Heart left ventricle (tissue), 16 donors: ENCODE data around the gene SLC25A3. TPM values are rescaled to one million over a fixed set of nuclear protein-coding genes. Genes with fewer than 3 reads are reported as not detected.
"Not testable (repeated sequence)": the region's sequence is repeated elsewhere in the genome, so short reads cannot be mapped to it uniquely, and the experiment has no call there.

Source experiments
- ATAC-seq, 4 donors: fragments of 200-7000 bp; cut with Tn5 transposase; one replicate each; pipeline ENCODE4 v1.9.1; 2020 to 2022; ENCODE audit warnings: moderate library complexity in 4 of 4, mild to moderate bottlenecking in 3 of 4, moderate number of reproducible peaks in 1 of 4
- DNase-seq, 5 donors: peaks; one replicate each; pipeline ENCODE4 v3.0.0-alpha.2; 2020
- H3K27ac ChIP-seq, 12 donors: fragments of 200-600 bp; sonication (generic) in 4 of 12; one replicate each; pipeline versions ENCODE4 v1.5.0 to v1.8.0; 2016 to 2022; ENCODE audit warnings: mild to moderate bottlenecking in 2 of 12
- H3K27me3 ChIP-seq, 9 donors: fragments of 200-600 bp; sonication (generic) in 2 of 9; one replicate each; pipeline versions ENCODE4 v1.5.1 to v1.8.0; 2016 to 2022; ENCODE audit warnings: mild to moderate bottlenecking in 3 of 9
- H3K36me3 ChIP-seq, 9 donors: fragments of 200-600 bp; sonication (generic) in 2 of 9; one replicate each; pipeline versions ENCODE4 v1.5.0 to v1.8.0; 2018 to 2022; ENCODE audit warnings: mild to moderate bottlenecking in 2 of 9
- H3K4me1 ChIP-seq, 12 donors: fragments of 200-600 bp; sonication (generic) in 4 of 12; one replicate each; pipeline versions ENCODE4 v1.5.0 to v1.8.0; 2016 to 2022; ENCODE audit warnings: mild to moderate bottlenecking in 3 of 12
- H3K4me3 ChIP-seq, 12 donors: fragments of 200-600 bp; sonication (generic) in 4 of 12; one replicate each; pipeline versions ENCODE4 v1.5.0 to v1.8.0; 2017 to 2022; ENCODE audit warnings: mild to moderate bottlenecking in 9 of 12, moderate library complexity in 4 of 12
- H3K9me3 ChIP-seq, 12 donors: fragments of 200-600 bp; sonication (generic) in 4 of 12; one replicate each; pipeline versions ENCODE4 v1.5.0 to v1.8.0; 2016 to 2022; ENCODE audit warnings: mild to moderate bottlenecking in 1 of 12
- POLR2A ChIP-seq, 2 donors: fragments of 450-650 bp; IDR thresholded peaks; one replicate each; pipeline ENCODE4 v1.6.1; 2017; ENCODE audit warnings: antibody characterized with exemption in 2 of 2, mild to moderate bottlenecking in 2 of 2, moderate library complexity in 2 of 2
- WGBS, 4 donors: extraction: QIAGEN DNeasy Blood & Tissue Kit in 2 of 4; methylation state at CpG; one replicate each; pipeline versions ENCODE4 v1.1.5 to v1.1.7; 2013 to 2018; 5-methylcytosine and 5-hydroxymethylcytosine counted together
- intact Hi-C, 10 donors: fragments of 100-400 bp; cut with DNase I; formaldehyde crosslinking; loops; one replicate each; pipeline versions ENCODE4 v1.11.1 to v1.14.2; 2022
- polyA plus RNA-seq, 2 donors: library from polyadenylated mRNA; stranded (reverse); fragments of 200-250 nt; gene quantifications; one replicate each; pipeline ENCODE4 v1.2.3, GENCODE V29; 2013
- total RNA-seq, 9 donors: library from RNA; depleted of rRNA in 2 of 9; stranded (reverse); fragments of >200 nt in 2 of 9; fragmentation: NEBNext Ultra II Directional in 3 of 9; extraction: Animal tissue kit (Norgen Biotek cat#: 25700) in 3 of 9; gene quantifications; one replicate each; pipeline versions ENCODE4 v1.1.0 to v1.2.4, GENCODE V29; 2016 to 2023
- TF ChIP-seq, protein P1 (sequence below), 12 donors: fragments of 200-600 bp; sonication (generic) in 4 of 12; IDR thresholded peaks; one replicate each; pipeline versions ENCODE4 v1.5.0 to v1.8.0; 2018 to 2022; ENCODE audit warnings: antibody characterized with exemption in 12 of 12, mild to moderate bottlenecking in 5 of 12
- donor health status: ischemic (EF 13 %, LVEDD 7.1; RV severe dilation, severe dysfunction).
- donor health status: healthy with polysubstance abuse.
- donor health status: DM: no; HTN: yes; CAD: no.
- donor health status: DM: no; HTN: no; CAD: no.
- donor health status: ischemic (EF 25% LVEDD 6.9; RV normal size, moderate dysfunction).
- donor health status: ischemic (EF 25% LVEDD 5.7; RV mildly dilated, moderate dysfunction).
- donor health status: healthy.
- donor health status: DM: yes; HTN: yes; CAD: no.
- donor health status: ischemic (EF 35%, LVEDD 5.7; RV mildly dilated, moderate dysfunction).
- donor health status: nonischemic (EF 11% LVEDD 7.7; RV severe dilation, severe dysfunction).
- donor health status: DM: yes; HTN: yes; CAD: no.
- donor health status: PGD.
- donor health status: ischemic (EF 29% LVEDD 5.4; RV normal size, mild dysfunction).
- donor health status: nonischemic (EF 23%, LVEDD 6.1; RV moderate dilation, normal function).

The SLC25A3 gene
- total and polyA plus RNA-seq, 11 donors, result 852 to 2,779 (median 1,563) TPM

DNA sequence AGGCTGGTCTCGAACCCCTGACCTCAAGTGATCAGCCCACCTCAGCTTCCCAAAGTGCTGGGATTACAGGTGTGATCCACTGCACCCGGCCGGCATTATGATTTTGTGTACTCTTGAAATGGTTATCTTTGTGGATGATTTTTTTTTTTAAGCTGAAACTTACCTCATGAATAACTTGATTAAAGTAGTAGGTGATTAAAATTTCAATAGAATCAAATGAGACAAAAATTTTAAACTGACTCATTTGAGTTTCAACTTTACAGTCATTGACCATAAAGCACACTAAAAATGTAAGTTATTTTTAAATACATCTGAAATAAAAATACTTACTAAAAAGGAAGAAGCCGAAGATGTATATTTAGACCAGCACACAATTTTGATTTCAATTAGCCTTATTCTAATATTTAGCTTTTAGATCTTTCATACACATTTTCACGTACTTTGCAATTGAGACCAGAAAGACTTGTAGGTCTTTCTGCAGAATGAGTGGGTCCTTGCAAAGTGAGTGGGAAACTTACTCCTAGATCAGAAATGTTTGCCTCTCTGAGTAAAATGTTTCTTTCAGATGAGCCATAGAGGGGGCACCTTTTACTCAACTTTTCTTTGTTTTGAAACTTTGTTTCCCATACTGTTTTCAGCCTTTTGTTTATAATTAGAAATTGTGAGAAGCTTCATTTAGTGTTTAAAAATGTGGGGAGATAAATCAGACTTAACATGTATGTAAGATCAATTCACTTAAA is 43.9 kb upstream of the SLC25A3 start:
- intact Hi-C loops, result no loop called here
- WGBS, 4 donors, result 95 to 98% (median 97%) methylated on average over 5 of the region's 5 CpGs
- Histone ChIP-seq H3K4me3 (no peak overlapping the region), H3K36me3 (peaks cover 0 to 76% (median 61%) of the 10 kb centered on the region in 9 donors), H3K27ac (no peak overlapping the region), H3K27me3 (no peaks in the 10 kb centered on the region), H3K9me3 (no peaks in the 10 kb centered on the region), H3K4me1 (no peaks in the 10 kb centered on the region)
- DNase-seq (no peak), ATAC-seq (no peak)
- TF ChIP-seq, protein P1, sequence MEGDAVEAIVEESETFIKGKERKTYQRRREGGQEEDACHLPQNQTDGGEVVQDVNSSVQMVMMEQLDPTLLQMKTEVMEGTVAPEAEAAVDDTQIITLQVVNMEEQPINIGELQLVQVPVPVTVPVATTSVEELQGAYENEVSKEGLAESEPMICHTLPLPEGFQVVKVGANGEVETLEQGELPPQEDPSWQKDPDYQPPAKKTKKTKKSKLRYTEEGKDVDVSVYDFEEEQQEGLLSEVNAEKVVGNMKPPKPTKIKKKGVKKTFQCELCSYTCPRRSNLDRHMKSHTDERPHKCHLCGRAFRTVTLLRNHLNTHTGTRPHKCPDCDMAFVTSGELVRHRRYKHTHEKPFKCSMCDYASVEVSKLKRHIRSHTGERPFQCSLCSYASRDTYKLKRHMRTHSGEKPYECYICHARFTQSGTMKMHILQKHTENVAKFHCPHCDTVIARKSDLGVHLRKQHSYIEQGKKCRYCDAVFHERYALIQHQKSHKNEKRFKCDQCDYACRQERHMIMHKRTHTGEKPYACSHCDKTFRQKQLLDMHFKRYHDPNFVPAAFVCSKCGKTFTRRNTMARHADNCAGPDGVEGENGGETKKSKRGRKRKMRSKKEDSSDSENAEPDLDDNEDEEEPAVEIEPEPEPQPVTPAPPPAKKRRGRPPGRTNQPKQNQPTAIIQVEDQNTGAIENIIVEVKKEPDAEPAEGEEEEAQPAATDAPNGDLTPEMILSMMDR (IDR thresholded peaks at IDR 0.05), result no peak
- TF ChIP-seq POLR2A (IDR thresholded peaks at IDR 0.05), result no peak

DNA sequence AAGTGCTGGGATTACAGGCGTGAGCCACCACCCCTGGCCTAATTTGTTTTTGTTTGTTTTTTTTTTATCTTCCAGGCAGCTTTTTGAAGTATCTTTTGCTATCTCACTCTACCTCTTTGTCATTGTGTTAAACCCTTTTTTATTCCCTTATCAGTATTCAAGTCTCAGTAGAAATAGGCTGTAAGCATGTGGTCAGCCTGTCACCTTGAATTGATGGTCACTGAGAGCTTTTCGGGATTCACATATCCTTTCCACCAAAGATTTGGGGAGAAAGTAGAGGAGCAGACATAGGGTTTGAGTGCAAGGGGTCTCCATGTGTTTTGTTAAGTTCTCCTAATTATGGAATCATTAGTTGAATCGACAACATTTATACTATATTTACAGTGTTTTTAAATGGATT is 41.7 kb upstream of the SLC25A3 start:
- Histone ChIP-seq H3K27ac (no peak overlapping the region), H3K4me1 (no peaks in the 10 kb centered on the region), H3K27me3 (no peaks in the 10 kb centered on the region), H3K36me3 (peaks cover 0 to 55% (median 44%) of the 10 kb centered on the region in 9 donors), H3K9me3 (no peaks in the 10 kb centered on the region), H3K4me3 (no peak overlapping the region)
- intact Hi-C loops, result no loop called here
- DNase-seq (no peak), ATAC-seq (no peak)
- 93 to 98% (median 96%) methylated on average over 3 of the region's 3 CpGs for WGBS, 4 donors
- no peak for TF ChIP-seq POLR2A (IDR thresholded peaks at IDR 0.05)
- TF ChIP-seq, protein P1 (IDR thresholded peaks at IDR 0.05), result no peak

DNA sequence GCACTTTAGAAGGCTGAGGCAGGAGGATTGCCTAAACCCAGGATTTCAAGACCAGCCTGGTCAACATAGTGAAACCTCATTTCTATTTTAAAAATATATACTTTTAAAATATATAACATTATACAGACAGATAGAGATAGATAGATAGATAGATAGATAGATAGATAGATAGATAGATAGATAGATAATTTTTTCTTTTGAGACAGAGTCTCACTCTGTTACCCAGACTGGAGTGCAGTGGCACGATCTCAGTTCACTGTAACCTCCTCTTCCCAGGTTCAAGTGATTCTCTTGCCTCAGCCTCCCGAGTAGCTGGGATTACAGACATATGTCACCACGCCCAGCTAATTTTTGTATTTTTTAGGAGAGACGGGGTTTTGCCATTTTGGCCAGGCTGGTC is 35.4 kb upstream of the SLC25A3 start:
- H3K27ac ChIP-seq, DNase-seq, H3K27me3 ChIP-seq, H3K9me3 ChIP-seq, ATAC-seq, intact Hi-C loops, H3K36me3 ChIP-seq, H3K4me3 ChIP-seq, H3K4me1 ChIP-seq: not testable (repeated sequence)
- 87 to 95% (median 92%) methylated on average over 4 of the region's 4 CpGs for WGBS, 4 donors

- DNase-seq, result no peak
- 2 to 100% (median 79%) methylated on average over 1 of the region's 1 CpG for WGBS, 4 donors
- no peak for ATAC-seq
- Histone ChIP-seq H3K36me3 (no peaks in the 10 kb centered on the region), H3K27ac (no peak overlapping the region), H3K9me3 (peaks cover 0 to 8% (median 0%) of the 10 kb centered on the region in 12 donors), H3K27me3 (no peaks in the 10 kb centered on the region), H3K4me3 (no peak overlapping the region), H3K4me1 (no peaks in the 10 kb centered on the region)
- TF ChIP-seq, protein P1 (IDR thresholded peaks at IDR 0.05), result no peak
- TF ChIP-seq POLR2A (IDR thresholded peaks at IDR 0.05), result no peak
- intact Hi-C loops, result loop anchor here in 4 of 10 donors (10.0 kb wide), 1 partner anchor 435 kb away; no protein-coding TSS in a partner anchor
These were observed 33.8 kb upstream of the SLC25A3 start for GRCh38 chr12:98559666-98560065.
